Measurements from ENCODE around the gene CARMIL1.

DNA sequence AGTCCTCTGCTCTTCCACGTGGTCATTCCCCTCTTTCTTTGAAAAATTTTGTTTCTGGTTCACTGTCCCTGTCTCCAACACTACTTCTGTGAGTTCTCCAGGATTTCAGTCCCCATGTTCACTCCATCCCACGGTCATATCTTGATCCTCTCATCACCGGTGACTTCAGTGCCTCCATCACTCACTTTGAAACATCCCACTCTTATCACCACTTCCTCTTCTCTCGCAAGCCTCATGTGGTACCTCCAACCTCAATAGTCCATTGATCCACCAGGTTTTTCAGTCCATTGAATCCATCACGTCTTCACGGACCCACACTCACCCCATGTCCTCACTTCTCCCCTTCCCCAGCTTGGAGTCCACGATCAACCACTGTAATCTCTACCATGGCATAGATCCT lies 64.8 kb downstream of the CARMIL1 start:
- no peak for TF ChIP-seq SP3 (tag by site-specific recombination; IDR thresholded peaks at IDR 0.05)
- TF ChIP-seq ZBTB1 (tag by site-specific recombination; IDR thresholded peaks at IDR 0.05), result no peak
- TF ChIP-seq, protein P1, sequence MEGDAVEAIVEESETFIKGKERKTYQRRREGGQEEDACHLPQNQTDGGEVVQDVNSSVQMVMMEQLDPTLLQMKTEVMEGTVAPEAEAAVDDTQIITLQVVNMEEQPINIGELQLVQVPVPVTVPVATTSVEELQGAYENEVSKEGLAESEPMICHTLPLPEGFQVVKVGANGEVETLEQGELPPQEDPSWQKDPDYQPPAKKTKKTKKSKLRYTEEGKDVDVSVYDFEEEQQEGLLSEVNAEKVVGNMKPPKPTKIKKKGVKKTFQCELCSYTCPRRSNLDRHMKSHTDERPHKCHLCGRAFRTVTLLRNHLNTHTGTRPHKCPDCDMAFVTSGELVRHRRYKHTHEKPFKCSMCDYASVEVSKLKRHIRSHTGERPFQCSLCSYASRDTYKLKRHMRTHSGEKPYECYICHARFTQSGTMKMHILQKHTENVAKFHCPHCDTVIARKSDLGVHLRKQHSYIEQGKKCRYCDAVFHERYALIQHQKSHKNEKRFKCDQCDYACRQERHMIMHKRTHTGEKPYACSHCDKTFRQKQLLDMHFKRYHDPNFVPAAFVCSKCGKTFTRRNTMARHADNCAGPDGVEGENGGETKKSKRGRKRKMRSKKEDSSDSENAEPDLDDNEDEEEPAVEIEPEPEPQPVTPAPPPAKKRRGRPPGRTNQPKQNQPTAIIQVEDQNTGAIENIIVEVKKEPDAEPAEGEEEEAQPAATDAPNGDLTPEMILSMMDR (tag by site-specific recombination; IDR thresholded peaks at IDR 0.05), result no peak
- TF ChIP-seq, protein P2, sequence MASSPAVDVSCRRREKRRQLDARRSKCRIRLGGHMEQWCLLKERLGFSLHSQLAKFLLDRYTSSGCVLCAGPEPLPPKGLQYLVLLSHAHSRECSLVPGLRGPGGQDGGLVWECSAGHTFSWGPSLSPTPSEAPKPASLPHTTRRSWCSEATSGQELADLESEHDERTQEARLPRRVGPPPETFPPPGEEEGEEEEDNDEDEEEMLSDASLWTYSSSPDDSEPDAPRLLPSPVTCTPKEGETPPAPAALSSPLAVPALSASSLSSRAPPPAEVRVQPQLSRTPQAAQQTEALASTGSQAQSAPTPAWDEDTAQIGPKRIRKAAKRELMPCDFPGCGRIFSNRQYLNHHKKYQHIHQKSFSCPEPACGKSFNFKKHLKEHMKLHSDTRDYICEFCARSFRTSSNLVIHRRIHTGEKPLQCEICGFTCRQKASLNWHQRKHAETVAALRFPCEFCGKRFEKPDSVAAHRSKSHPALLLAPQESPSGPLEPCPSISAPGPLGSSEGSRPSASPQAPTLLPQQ (tag by site-specific recombination; IDR thresholded peaks at IDR 0.05), result no peak
- TF ChIP-seq, protein P3, sequence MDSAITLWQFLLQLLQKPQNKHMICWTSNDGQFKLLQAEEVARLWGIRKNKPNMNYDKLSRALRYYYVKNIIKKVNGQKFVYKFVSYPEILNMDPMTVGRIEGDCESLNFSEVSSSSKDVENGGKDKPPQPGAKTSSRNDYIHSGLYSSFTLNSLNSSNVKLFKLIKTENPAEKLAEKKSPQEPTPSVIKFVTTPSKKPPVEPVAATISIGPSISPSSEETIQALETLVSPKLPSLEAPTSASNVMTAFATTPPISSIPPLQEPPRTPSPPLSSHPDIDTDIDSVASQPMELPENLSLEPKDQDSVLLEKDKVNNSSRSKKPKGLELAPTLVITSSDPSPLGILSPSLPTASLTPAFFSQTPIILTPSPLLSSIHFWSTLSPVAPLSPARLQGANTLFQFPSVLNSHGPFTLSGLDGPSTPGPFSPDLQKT (IDR thresholded peaks at IDR 0.05; ENCODE audit: borderline replicate concordance, low read depth, low read length), result no peak
- TF ChIP-seq, protein P4, sequence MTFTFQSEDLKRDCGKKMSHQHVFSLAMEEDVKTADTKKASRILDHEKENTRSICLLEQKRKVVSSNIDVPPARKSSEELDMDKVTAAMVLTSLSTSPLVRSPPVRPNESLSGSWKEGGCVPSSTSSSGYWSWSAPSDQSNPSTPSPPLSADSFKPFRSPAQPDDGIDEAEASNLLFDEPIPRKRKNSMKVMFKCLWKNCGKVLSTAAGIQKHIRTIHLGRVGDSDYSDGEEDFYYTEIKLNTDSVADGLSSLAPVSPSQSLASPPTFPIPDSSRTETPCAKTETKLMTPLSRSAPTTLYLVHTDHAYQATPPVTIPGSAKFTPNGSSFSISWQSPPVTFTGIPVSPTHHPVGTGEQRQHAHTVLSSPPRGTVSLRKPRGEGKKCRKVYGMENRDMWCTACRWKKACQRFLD (tag by site-specific recombination; IDR thresholded peaks at IDR 0.05), result no peak
- TF ChIP-seq WT1 (tag by site-specific recombination; IDR thresholded peaks at IDR 0.05), result no peak
- no peak for TF ChIP-seq ZNF157 (tag by site-specific recombination; IDR thresholded peaks at IDR 0.05)
- TF ChIP-seq YY1 (tag by site-specific recombination; IDR thresholded peaks at IDR 0.05), result no peak
- no peak for TF ChIP-seq ZNF24 (tag by site-specific recombination; IDR thresholded peaks at IDR 0.05)
- TF ChIP-seq ZBTB7A (tag by site-specific recombination; IDR thresholded peaks at IDR 0.05; ENCODE audit: low read depth), result no peak
- no peak for TF ChIP-seq MEIS1 (CRISPR knock-in tag; IDR thresholded peaks at IDR 0.05; ENCODE audit: borderline replicate concordance)
- no peak for TF ChIP-seq ZNF302 (tag by site-specific recombination; IDR thresholded peaks at IDR 0.05; ENCODE audit: low read depth)
- no peak for TF ChIP-seq ZNF112 (tag by site-specific recombination; IDR thresholded peaks at IDR 0.05)
